Breast epithelium (tissue), 4 donors: Measurements from ENCODE around the gene PRR23C. TPM values are rescaled to one million over a fixed set of nuclear protein-coding genes. Genes with fewer than 3 reads are reported as not detected.
"Not testable (repeated sequence)": the region's sequence is repeated elsewhere in the genome, so short reads cannot be mapped to it uniquely, and the experiment has no call there.

Experiments
- DNase-seq, 2 donors: peaks; one replicate each; pipeline ENCODE4 v3.0.0-alpha.2; 2019; ENCODE audit warnings: low spot score in 2 of 2
- H3K27ac ChIP-seq, 2 donors: fragments of 200-600 bp; sonication (generic) in 1 of 2; one replicate each; pipeline ENCODE4 v1.5.1; 2016 to 2019; ENCODE audit warnings: mild to moderate bottlenecking in 1 of 2
- H3K27me3 ChIP-seq, 2 donors: fragments of 200-600 bp; sonication (generic) in 1 of 2; one replicate each; pipeline versions ENCODE4 v1.5.1 to v1.6.0; 2017 to 2019; ENCODE audit warnings: control low read depth in 1 of 2, mild to moderate bottlenecking in 1 of 2
- H3K36me3 ChIP-seq: fragments of 200-600 bp; one replicate; pipeline ENCODE4 v1.5.1; 2019
- H3K4me1 ChIP-seq, 2 donors: fragments of 200-600 bp; sonication (generic); one replicate each; pipeline ENCODE4 v1.5.1; 2016 to 2019; ENCODE audit warnings: control low read depth in 1 of 2
- H3K4me3 ChIP-seq, 3 donors: fragments of 200-600 bp; sonication (generic); 1 replicate in 2 of 3; 2 replicates in 1 of 3; pipeline ENCODE4 v1.5.1; 2016 to 2019; ENCODE audit warnings: mild to moderate bottlenecking in 3 of 3, moderate library complexity in 2 of 3
- H3K9me3 ChIP-seq, 2 donors: fragments of 200-600 bp; sonication (generic) in 1 of 2; one replicate each; pipeline ENCODE4 v1.5.1; 2016 to 2019; ENCODE audit warnings: control low read depth in 1 of 2
- POLR2A ChIP-seq: fragments of 450-650 bp; IDR thresholded peaks from one replicate; pipeline ENCODE4 v1.6.1; 2016; ENCODE audit warnings: antibody characterized with exemption, mild to moderate bottlenecking, moderate library complexity
- POLR2AphosphoS5 ChIP-seq, 3 donors: sonication (generic); formaldehyde crosslinking; IDR thresholded peaks; one replicate each; pipeline ENCODE4 v1.6.1; 2017; ENCODE audit warnings: antibody characterized with exemption in 3 of 3
- intact Hi-C: fragments of 100-400 bp; cut with DNase I; formaldehyde crosslinking; loops from one replicate; pipeline ENCODE4 v1.15.1; 2023; ENCODE audit warnings: low total_unique reads
- total RNA-seq, 3 donors: library from RNA; depleted of rRNA; stranded (reverse); fragments of >200 nt; gene quantifications; one replicate each; pipeline ENCODE4 v1.1.0, GENCODE V29; 2016
- TF ChIP-seq, protein P1 (sequence below), 3 donors: fragments of 450-650 bp; IDR thresholded peaks; one replicate each; pipeline ENCODE4 v1.5.1; 2016 to 2017; ENCODE audit warnings: antibody characterized with exemption in 3 of 3, mild to moderate bottlenecking in 3 of 3, moderate library complexity in 3 of 3

PRR23C gene
- total RNA-seq, 3 donors from 2014 or later = not detected

- intact Hi-C loops = no loop called here
- TF ChIP-seq POLR2AphosphoS5 (IDR thresholded peaks at IDR 0.05) = no peak
- TF ChIP-seq, protein P1, sequence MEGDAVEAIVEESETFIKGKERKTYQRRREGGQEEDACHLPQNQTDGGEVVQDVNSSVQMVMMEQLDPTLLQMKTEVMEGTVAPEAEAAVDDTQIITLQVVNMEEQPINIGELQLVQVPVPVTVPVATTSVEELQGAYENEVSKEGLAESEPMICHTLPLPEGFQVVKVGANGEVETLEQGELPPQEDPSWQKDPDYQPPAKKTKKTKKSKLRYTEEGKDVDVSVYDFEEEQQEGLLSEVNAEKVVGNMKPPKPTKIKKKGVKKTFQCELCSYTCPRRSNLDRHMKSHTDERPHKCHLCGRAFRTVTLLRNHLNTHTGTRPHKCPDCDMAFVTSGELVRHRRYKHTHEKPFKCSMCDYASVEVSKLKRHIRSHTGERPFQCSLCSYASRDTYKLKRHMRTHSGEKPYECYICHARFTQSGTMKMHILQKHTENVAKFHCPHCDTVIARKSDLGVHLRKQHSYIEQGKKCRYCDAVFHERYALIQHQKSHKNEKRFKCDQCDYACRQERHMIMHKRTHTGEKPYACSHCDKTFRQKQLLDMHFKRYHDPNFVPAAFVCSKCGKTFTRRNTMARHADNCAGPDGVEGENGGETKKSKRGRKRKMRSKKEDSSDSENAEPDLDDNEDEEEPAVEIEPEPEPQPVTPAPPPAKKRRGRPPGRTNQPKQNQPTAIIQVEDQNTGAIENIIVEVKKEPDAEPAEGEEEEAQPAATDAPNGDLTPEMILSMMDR (IDR thresholded peaks at IDR 0.05) = no peak
- no peak for TF ChIP-seq POLR2A
- Histone ChIP-seq H3K36me3 (no peaks in the 10 kb centered on the region), H3K27ac (no peak overlapping the region), H3K9me3 (peaks cover 0 to 34% of the 10 kb centered on the region in 2 donors), H3K4me1 (no peaks in the 10 kb centered on the region), H3K27me3 (no peaks in the 10 kb centered on the region), H3K4me3 (no peak overlapping the region)
- no peak for DNase-seq
Measured at GRCh38 chr3:139032326-139033002, 12.2 kb downstream of the PRR23C start.

DNA sequence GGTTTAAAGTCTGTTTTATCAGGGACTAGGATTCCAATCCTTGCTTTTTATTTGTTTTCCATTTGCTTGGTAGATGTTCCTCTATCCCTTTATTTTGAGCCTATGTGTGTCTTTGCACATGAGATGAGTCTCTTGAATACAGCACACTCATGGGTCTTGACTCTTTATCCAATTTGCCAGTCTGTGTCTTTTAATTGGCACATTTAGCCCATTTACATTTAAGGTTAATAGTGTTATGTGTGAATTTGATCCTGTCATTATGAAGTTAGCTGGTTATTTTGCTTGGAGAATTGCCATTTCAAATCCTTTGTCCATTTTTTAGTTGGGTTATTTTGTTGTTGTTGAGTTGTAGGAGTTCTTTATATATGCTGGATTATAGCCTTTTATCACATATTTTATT, 14.1 kb downstream of the PRR23C start:
- H3K36me3 ChIP-seq, H3K4me3 ChIP-seq, H3K27ac ChIP-seq, H3K27me3 ChIP-seq, intact Hi-C loops, DNase-seq, H3K4me1 ChIP-seq: not testable (repeated sequence)
- H3K9me3 ChIP-seq = peaks cover 0 to 34% of the 10 kb centered on the region in 2 donors

DNA sequence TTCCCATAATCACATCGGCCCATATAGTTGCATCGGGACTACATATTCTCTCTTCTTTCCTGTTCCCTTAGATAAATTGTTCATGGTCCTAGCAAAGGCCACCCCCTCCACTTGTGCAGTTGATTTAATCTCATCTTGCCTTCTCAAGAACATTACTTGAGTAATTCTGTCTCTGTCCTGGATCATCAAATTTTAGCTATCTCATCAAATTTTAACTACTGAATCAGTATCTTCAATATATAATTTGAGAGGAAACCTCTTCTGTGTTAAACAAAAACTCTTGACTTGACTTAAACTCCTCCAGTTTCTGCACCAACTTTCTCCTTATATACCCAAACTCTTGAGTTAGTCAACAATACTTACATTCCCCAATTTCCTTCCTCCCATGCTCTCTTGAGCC, 19.7 kb downstream of the PRR23C start:
- Histone ChIP-seq H3K27me3 (no peaks in the 10 kb centered on the region), H3K4me1 (no peaks in the 10 kb centered on the region), H3K36me3 (no peaks in the 10 kb centered on the region), H3K27ac (no peak overlapping the region), H3K4me3 (no peak overlapping the region), H3K9me3 (peaks cover 16 to 18% of the 10 kb centered on the region in 2 donors)
- DNase-seq = no peak
- intact Hi-C loops = loop anchor here (1.0 kb wide), 1 partner anchor 23 kb away; no protein-coding TSS in a partner anchor
- no peak for TF ChIP-seq POLR2A
- no peak for TF ChIP-seq POLR2AphosphoS5 (IDR thresholded peaks at IDR 0.05)
- TF ChIP-seq, protein P1 (IDR thresholded peaks at IDR 0.05) = no peak

DNA sequence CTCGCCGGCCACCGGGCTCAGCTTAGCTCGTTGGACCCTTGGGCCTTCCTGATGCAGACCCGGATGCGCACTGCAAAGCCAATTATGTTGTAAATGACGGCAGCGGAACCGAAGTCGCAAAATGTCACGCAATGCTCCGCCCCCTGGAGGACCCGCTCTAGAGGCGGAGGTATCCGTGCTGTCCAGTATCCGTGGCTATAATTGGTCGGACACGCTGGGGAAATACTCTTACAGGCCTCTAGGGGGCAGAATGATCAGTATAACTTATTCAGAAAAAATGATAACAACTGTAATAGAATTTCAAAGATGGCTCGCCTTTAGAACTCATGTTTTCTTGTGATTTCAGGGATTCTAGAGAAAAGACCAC, 23.8 kb downstream of the PRR23C start, which contains the start of gene PRR23B:
Gene PRR23B, minus strand, starts transcription at position 59 of the 367 bp plus-strand sequence. CDS start 265 bp downstream, outside the sequence.
- Histone ChIP-seq H3K36me3 (no peaks in the 10 kb centered on the region), H3K9me3 (peaks cover 17 to 22% of the 10 kb centered on the region in 2 donors), H3K4me3 (no peak within 1 kb of the TSS), H3K27ac (no peak within 1 kb of the TSS), H3K4me1 (no peaks in the 10 kb centered on the region), H3K27me3 (no peaks in the 10 kb centered on the region)
- intact Hi-C loops = no loop called here
- TF ChIP-seq POLR2AphosphoS5 (IDR thresholded peaks at IDR 0.05) (no peak), POLR2A (no peak)
- TF ChIP-seq, protein P1 (IDR thresholded peaks at IDR 0.05) = no peak
- DNase-seq = no peak

DNA sequence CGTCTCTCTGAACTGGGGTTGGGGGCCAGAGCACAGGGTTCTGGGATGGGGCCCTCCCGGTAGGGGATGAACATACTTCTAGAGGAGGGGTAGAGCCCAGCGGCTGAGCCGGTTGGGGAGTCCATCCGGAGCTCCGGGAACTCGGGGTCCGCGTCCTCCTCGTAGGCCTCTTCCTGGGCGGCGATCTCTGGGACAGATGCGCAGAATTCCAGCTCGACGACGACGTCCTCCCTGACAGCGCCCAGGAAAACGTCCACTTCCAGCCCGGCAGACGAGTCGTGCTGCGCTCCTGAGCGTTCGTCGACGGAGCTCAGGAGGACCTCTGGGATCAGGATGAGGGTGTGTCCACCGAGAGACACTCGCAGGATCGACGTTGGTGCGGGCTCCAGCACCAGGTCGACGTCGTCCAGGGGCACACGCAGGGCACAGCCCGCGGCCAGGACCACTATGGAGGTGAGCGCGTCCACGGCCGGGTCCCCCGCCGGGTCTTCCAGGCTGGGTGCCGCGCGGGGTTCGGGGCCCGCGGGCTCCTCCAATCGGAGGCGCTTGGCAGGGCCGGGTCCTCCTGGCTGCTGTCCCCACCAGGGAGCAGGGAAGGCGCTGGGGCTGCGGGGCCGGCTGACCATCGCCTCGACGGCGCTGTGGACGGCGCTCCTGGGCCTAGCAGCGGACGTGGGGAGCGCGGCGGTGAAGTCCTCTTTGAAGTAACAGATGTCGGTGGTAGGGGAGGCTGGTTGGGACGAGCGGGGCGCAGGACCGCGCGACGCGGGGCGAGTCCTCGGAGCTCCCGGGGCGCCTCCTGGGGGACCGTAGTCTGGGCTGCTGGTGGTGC, 24.4 kb downstream of the PRR23C start:
- intact Hi-C loops = no loop called here
- H3K27ac ChIP-seq = no peak overlapping the region
- H3K9me3 ChIP-seq = peaks cover 17 to 22% of the 10 kb centered on the region in 2 donors
- H3K4me3 ChIP-seq = no peak overlapping the region
- TF ChIP-seq, protein P1 (IDR thresholded peaks at IDR 0.05) = no peak
- TF ChIP-seq POLR2A = no peak
- no peak for TF ChIP-seq POLR2AphosphoS5 (IDR thresholded peaks at IDR 0.05)
- no peaks in the 10 kb centered on the region for H3K36me3 ChIP-seq
- H3K4me1 ChIP-seq = no peaks in the 10 kb centered on the region
- H3K27me3 ChIP-seq = no peaks in the 10 kb centered on the region
- DNase-seq = no peak
